Activated gamma-delta T cell treated with Interleukin-2 at 50 U/mL for 16 hours (primary cell): ENCODE data around the gene RBFOX1.

Experiments used
- DNase-seq: peaks from one replicate; pipeline ENCODE4 v3.0.0-alpha.2; 2020

The RBFOX1 gene

GRCh38 chr16:7335991-7336634, 3.5 kb downstream of the RBFOX1 start:
- no peak for DNase-seq

GRCh38 chr16:7336742-7337141, 4.1 kb downstream of the RBFOX1 start:
- DNase-seq, result no peak

GRCh38 chr16:7338826-7339225, 6.2 kb downstream of the RBFOX1 start:
- DNase-seq, result no peak

GRCh38 chr16:7339700-7340099, 7.1 kb downstream of the RBFOX1 start:
- DNase-seq, result no peak

GRCh38 chr16:7340938-7341337, 8.3 kb downstream of the RBFOX1 start:
- no peak for DNase-seq

GRCh38 chr16:7342598-7342997, 10.0 kb downstream of the RBFOX1 start:
- DNase-seq, result no peak

- DNase-seq, result no peak
Measured at GRCh38 chr16:7343243-7343642, 10.6 kb downstream of the RBFOX1 start.

- DNase-seq, result no peak
Measured at GRCh38 chr16:7344830-7345780, 12.5 kb downstream of the RBFOX1 start.

GRCh38 chr16:7350806-7351205, 18.2 kb downstream of the RBFOX1 start:
- DNase-seq, result no peak

GRCh38 chr16:7351610-7352510, 19.2 kb downstream of the RBFOX1 start:
- DNase-seq, result no peak

- no peak for DNase-seq
Measured at GRCh38 chr16:7355758-7356157, 23.1 kb downstream of the RBFOX1 start.

- DNase-seq, result no peak
Measured at GRCh38 chr16:7361416-7362129, 28.9 kb downstream of the RBFOX1 start.

- no peak for DNase-seq
Measured at GRCh38 chr16:7362231-7362630, 29.6 kb downstream of the RBFOX1 start.

- DNase-seq, result no peak
Measured at GRCh38 chr16:7363422-7364417, 31.1 kb downstream of the RBFOX1 start.

GRCh38 chr16:7366041-7366440, 33.4 kb downstream of the RBFOX1 start:
- no peak for DNase-seq

- DNase-seq, result no peak
Measured at GRCh38 chr16:7366993-7367880, 34.6 kb downstream of the RBFOX1 start.

- no peak for DNase-seq
Measured at GRCh38 chr16:7369204-7369603, 36.6 kb downstream of the RBFOX1 start.

GRCh38 chr16:7372095-7372494, 39.5 kb downstream of the RBFOX1 start:
- no peak for DNase-seq

- DNase-seq, result no peak
Measured at GRCh38 chr16:7373776-7374175, 41.1 kb downstream of the RBFOX1 start.

GRCh38 chr16:7374614-7375174, 42.0 kb downstream of the RBFOX1 start:
- no peak for DNase-seq
